GM18526 (cell line): ENCODE results near the gene TNFAIP6.

Source experiments
- POLR2A ChIP-seq: IDR thresholded peaks from 3 replicates; pipeline ENCODE4 v1.6.1; 2011; ENCODE audit not compliant: insufficient read length; ENCODE audit errors: extremely low read depth

The TNFAIP6 gene

GRCh38 chr2:151354807-151355206 is 2.6 kb upstream of the TNFAIP6 start:
- no peak for TF ChIP-seq POLR2A

GRCh38 chr2:151358166-151358970 is 976 bp downstream of the TNFAIP6 start:
- TF ChIP-seq POLR2A: no peak

GRCh38 chr2:151359768-151360461 is 2.5 kb downstream of the TNFAIP6 start:
- no peak for TF ChIP-seq POLR2A

- TF ChIP-seq POLR2A: no peak
Measured at GRCh38 chr2:151361674-151362370, 4.4 kb downstream of the TNFAIP6 start.

GRCh38 chr2:151363709-151364108 is 6.3 kb downstream of the TNFAIP6 start:
- no peak for TF ChIP-seq POLR2A

GRCh38 chr2:151367571-151367970 is 10.2 kb downstream of the TNFAIP6 start:
- no peak for TF ChIP-seq POLR2A

- no peak for TF ChIP-seq POLR2A
Measured at GRCh38 chr2:151374436-151374835, 17.0 kb downstream of the TNFAIP6 start.

- TF ChIP-seq POLR2A: no peak
Measured at GRCh38 chr2:151379169-151379568, 21.8 kb downstream of the TNFAIP6 start.

GRCh38 chr2:151380580-151381235 is 23.3 kb downstream of the TNFAIP6 start:
- no peak for TF ChIP-seq POLR2A

- TF ChIP-seq POLR2A: no peak
Measured at GRCh38 chr2:151381266-151381665, 23.9 kb downstream of the TNFAIP6 start.

- no peak for TF ChIP-seq POLR2A
Measured at GRCh38 chr2:151388011-151388410, 30.6 kb downstream of the TNFAIP6 start.

- TF ChIP-seq POLR2A: no peak
Measured at GRCh38 chr2:151391436-151391835, 34.0 kb downstream of the TNFAIP6 start.

- no peak for TF ChIP-seq POLR2A
Measured at GRCh38 chr2:151394509-151394908, 37.1 kb downstream of the TNFAIP6 start.

- no peak for TF ChIP-seq POLR2A
Measured at GRCh38 chr2:151395509-151396374, 38.4 kb downstream of the TNFAIP6 start.

GRCh38 chr2:151399981-151400380 is 42.6 kb downstream of the TNFAIP6 start:
- no peak for TF ChIP-seq POLR2A

- TF ChIP-seq POLR2A: no peak
Measured at GRCh38 chr2:151401149-151401548, 43.8 kb downstream of the TNFAIP6 start.
